ENCODE measurements around the gene SNCAIP.

Gene SNCAIP

DNA sequence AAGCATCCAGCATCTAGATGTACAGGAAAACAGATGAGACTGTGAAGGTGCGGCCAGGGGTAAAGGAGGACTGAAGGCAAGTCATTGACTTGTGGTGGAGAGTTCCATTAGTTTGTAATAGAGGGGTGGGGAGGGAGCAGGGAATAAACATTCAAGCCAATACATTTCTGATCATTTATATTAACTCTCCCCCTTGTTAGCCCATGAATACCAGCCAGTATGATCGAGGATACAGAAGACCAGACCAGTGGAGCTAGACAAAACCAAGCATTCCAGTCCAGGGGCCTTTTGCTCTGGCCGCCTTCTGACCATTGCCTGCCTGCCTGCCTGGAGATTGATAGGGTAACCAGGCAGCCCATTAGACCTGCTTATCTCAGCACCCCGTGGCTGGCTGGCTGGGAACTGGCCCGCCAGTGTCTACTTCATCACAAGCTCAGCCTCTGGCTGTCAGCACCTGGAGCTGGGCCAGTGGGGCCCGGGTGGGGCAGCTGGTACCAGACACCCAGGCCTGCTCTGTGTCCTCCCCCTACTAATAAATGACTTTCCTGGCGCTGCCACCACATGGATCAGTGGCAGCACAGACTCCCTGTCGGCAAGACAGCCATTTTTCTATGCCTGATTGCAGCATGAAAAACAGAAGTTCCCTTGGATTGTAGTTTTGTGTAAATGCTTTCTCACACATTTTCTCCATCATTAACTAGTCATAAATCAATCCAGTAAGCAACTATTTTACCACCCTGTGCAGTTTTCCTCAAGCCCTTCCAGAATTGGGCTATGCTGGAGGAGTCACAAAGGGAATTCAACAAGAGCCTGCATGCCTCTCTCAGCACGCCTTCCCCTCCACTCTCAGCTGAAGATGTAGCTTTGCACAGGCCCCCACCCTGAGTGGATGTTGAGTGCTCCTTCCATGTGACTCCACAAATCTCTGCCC, 181.3 kb downstream of the SNCAIP start:
- DNase-seq (ENCODE audit: low read depth in 1 of 2, low spot score in 1 of 2) = no peak

DNA sequence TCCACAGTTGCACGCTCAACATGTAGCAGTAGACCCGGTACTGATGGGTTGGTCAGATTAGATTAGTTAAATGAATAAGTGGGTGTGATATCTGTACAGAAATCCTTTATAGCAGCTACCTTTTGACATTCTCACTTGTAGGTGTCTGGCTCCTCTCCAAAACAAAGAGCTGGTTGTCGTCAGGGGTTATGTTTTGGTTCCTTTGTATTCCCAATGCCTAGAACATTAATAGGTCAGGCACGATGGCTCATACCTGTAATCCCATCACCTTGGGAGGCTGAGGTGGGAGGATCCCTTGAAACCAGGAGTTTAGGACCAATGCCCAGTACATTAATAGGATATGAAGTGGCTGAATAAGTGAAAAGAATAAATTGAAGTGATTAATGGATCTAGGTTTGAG, 182.1 kb downstream of the SNCAIP start:
- no peak for DNase-seq (ENCODE audit: low read depth in 1 of 2, low spot score in 1 of 2)

DNA sequence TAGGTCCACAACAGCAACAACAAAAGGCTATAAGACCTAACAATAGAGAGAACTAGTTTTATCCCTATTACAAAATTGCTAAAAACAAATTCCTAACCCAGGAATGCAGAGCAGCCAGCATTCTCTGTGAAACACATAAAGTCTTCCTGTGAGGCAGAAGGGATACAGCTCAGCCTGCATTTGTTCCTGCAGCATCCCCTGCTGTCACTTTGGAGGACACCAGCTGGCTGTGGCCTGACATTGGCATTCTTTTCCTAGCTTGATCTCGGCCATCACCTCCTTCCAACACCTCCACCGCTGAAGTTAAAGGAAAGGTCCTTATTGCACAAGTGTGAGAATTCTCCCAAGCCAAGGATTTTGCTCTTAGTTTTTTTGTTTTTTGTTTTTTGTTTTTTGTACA, 186.1 kb downstream of the SNCAIP start:
- no peak for DNase-seq (ENCODE audit: low read depth in 1 of 2, low spot score in 1 of 2)

DNA sequence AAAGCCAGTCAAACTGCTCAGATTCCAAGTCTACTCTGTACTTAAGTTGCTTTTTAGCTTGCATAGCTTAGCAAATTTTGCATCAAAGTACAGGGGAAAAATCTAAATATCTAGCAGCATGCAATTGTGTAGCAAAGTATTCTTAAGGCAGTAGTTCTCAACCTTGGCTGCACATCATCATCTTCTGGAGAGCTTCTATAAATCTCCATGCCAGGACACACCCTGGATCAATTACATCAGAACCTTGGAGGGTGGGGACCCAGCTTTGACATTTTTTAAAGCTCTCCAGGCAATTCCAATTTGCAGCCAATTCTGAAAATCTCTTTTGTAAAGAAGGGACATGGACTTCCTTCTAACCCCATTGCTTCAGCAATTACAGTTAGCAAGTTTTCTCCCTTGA, 187.5 kb downstream of the SNCAIP start:
- DNase-seq (ENCODE audit: low read depth in 1 of 2, low spot score in 1 of 2) = no peak

DNA sequence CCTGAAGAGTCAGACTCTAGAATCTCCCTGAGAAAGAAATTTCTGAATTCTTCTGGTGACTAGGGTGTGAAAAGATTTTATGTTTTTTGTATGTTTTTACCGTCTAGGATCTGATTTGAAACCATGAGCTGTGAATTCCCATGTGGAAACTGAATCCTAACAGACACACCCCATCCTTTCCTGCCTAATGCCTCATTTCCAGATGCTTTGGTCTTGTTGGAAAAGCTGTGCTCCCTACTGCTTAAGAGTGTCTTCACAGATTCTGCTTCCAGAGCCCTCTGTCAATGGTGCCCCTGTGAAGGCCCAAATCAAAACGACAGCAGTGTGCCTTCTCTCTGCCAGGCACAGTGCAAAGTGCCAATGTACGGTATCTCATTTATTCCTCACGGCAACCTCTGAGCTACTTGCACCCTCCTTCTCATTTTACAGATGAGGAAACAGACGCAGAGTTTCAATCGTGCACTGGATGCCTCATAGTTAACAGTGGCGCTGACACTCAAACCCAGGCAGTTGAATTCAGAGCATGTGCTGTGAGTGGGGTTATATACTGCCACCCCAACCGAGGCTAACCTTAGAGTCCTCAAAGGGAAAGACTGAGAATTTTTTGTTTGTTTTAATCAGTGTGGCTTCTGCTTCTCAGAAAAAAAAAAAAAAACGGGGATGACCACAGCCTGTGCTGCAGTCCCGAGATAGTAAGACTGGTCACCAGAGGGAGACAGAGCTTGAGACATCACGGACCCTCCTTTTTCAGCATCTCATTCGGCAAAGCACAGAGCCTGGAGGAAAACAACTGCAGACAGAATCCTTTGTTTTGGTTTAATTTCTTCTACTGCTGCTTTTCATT, 188.4 kb downstream of the SNCAIP start:
- DNase-seq (ENCODE audit: low read depth in 1 of 2, low spot score in 1 of 2) = no peak

DNA sequence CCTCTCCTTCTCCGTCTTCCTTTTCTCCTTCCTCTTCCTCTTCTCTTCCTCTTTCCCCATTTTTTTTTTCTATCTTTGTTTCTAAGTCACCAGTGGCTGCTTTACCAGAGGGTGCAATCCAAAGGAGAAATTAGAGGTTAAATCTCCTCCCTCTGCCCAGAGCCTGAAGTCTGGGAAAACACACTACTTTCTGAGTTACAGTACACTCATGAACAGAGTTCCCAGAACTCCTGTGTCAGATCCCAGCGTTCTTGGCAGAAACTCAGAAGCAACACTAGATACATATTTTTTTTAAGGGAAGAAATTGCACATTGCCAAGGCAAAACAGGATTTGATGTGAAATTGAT, 189.0 kb downstream of the SNCAIP start:
- no peak for DNase-seq (ENCODE audit: low read depth in 1 of 2, low spot score in 1 of 2)

GRCh38 chr5:122507045-122507444, 195.0 kb downstream of the SNCAIP start:
- no peak for DNase-seq (ENCODE audit: low read depth in 1 of 2, low spot score in 1 of 2)

DNA sequence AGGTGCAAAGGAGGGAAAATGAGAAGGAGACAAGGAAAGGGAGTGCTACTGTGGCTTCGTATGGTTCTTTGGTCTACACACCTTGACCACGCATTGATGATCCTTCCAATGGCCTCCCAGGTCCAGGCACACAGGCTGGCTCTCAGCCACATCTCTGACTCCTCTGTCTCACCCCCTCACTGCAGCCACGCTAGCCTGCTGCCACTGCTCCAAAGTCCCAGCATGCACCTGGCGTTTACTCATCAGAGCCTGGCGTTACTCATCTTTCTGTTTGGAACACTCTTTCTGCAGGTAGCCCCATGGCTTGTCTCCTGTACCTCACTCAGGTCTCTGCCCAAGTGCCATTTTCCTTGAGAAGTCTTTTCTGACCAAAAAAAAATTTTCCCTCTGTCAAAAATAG, 195.5 kb downstream of the SNCAIP start:
- no peak for DNase-seq (ENCODE audit: low read depth in 1 of 2, low spot score in 1 of 2)

DNA sequence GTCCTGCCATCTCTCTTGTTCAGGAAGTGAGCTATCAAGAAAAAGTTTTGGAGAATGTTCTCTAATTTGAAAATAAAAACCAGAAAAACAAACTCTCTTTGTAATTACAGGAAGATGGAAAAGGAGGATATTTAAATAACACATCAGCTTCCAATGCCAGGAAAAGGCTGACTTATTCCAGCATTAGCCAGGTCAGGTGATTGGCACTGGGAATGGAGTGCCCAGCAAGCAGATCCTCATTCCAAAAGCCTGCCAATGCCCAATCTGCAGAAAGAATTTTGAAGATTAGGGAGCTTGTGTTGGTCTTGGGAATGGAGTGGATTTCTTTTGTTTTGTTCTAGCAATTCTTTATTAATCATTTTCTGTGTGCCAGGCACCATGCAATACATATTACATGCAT, 196.6 kb downstream of the SNCAIP start:
- DNase-seq (ENCODE audit: low read depth in 1 of 2, low spot score in 1 of 2) = no peak

Measured in stimulated activated CD4-positive, alpha-beta T cell treated with anti-CD3 and anti-CD28 coated beads, Interleukin-15, amount 100 ng/mL, for 1 hour (primary cell).